Midbrain (tissue), 1 donor: ENCODE results near the gene CALY.

Experiments used
- DNase-seq: peaks from one replicate; lab custom pipeline; 2025; lab: John Stamatoyannopoulos, UW

The CALY gene

DNA sequence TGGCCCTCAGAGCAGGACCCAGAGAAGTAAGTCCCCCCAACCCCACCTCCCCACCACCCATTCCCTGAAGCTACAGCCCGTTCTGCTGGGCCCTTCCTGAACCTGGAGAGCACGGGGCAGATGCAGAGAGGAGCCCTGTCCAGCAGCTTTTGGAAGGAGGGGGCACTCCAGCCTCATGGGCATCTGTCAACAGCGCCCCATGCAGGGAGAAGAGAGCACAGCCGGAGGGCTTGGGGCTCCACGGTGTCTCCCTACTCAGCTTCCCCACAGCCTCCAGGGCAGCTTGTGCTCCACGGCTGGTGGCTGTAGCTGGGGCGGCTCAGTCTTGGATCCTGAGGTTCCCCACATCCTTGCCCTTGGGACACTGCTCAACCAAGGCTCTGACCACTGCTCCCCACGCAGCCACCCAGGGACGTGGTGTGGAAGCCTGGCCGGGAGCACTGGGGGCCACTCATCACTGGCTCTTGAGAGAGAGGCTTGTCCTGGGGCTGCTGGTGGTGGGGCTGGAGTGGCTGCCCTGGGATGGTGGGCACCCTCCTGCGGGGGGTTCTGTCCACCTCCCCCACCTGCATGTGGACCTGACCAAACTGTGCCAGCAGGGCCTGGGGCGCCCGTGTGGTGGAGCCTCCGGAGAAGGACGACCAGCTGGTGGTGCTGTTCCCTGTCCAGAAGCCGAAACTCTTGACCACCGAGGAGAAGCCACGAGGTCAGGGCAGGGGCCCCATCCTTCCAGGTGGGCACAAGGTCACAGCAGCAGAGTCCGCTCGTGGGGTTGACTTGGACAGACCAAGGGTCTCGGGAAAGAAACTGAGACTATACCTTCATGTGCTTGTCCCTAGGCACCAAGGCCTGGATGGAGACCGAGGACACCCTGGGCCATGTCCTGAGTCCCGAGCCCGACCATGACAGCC, 15.0 kb upstream of the CALY start:
- DNase-seq = no peak

DNA sequence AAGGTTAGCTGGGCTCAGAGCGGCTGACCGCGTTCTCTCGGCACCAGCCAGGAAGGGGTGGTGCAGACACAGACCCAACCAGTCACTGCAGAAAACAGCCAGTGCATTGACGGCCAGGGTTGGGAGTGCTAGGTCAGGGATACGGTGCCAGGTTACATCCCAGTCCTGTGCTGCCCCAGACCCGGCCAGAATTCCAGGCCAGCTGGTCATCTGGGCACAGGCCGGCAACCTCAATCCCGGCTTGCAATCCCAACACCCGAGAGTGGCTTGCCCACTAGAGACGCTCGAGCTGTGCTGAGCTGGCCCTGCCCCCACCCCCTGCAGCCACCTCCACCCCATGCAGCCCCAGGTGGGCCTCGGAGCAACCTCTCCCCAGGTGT, 14.2 kb upstream of the CALY start:
- DNase-seq = no peak

DNA sequence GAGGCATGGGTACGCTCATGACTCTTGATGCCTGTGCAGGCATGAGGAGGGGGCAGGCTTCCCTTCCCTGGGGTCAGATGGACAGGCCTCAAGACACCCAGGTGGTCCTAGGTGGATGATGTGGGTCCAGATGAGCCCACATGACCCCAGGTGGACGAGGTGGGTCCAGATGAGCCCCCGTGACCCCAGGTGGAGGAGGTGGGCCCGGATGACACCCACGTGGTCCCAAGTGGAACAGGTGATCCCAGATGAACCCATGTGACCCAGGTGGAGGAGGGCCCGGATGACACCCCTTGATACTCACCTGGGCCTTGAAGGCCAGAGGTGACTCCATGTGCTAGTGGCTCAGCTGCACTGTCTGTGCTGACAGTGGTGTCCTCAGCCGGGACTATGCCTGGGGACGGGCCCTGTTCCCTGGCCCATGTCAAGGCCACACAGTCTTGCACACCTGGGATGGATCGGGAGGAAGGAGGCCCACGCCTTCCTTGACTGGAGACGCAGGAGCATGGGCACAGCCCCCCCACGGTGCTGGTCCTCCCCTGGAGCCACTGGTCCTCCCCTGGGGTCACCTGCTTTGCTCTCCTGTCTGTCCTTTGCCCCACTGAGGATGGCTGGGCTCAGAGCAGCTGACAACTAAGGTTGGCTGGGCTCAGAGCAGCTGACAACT, 13.7 kb upstream of the CALY start:
- DNase-seq = no peak

DNA sequence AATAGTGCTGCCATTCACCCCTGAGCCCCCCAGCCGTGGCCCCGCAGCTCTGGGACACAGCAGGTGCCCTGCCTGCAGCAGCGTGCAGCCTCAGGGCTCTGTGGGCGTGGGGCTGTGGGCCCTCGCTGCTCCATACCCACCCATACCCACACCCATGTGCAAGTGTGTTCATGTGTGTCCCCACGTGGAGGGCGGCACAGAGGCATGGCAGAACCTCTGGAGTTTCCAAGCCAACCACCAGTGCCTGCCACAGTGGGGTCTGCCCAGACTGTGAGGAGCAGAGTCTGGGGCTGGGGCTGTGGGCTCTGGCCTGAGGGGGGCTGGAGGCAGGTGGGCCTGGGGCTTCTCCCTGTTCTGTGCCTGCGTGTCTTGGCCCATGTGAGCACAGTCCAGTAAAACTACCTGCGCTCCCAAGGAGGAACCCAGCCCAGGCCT, 12.9 kb upstream of the CALY start:
- DNase-seq = no peak

DNA sequence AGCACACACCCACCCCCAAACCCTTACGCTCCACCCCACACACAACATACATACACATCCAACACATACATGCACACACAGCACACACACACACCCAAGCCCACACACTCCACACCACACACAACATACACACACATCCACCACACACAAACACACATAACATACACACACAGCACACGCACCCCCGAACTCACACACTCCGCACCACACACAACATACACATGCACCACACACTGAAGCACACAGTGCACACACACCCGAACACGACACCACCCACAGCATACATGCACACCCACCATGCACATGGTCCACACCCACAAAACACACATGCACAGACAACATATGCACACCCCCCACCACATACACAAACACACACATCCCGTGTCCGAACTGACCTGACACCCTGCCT, 12.5 kb upstream of the CALY start:
- no peak for DNase-seq

DNA sequence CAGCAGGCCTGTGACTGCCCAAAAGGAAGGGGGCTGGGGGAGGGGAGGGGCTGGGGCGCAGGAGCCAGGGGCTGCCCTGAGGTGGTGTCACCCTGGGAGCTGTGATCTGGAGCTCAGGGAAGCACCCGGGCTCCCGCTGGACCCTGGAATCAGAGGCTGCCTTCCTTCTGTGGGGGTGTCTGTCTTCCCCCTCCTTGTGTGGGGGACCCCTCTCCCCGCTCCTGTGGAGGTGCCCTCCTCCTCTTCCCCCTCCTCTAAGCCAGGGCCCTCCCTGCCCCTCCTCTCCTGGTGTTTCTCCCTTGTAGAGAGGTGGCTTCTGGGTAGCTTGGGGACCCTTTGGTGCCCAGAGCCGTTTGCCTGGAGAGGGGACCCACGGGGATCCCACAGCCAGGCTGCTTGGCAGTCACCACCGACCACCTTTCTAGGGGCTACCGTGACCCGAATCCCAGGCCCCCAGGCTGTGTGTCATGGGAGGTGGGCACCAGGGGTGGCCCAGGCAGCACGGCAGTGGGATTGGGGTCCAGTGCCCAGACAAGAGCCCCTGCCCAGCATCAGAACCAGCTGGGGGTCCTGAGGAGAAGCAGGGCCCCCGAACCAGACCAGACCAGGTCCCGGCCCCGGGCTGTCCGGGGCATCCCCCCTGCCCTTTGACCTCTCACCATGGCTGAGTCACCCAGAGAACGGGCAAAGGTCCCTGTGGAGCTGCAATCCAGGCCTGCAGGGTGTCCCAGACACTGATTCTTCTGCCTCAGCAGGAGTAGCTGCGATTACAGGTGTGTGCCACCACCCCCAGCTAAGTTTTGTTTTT, 11.2 kb upstream of the CALY start:
- no peak for DNase-seq

DNA sequence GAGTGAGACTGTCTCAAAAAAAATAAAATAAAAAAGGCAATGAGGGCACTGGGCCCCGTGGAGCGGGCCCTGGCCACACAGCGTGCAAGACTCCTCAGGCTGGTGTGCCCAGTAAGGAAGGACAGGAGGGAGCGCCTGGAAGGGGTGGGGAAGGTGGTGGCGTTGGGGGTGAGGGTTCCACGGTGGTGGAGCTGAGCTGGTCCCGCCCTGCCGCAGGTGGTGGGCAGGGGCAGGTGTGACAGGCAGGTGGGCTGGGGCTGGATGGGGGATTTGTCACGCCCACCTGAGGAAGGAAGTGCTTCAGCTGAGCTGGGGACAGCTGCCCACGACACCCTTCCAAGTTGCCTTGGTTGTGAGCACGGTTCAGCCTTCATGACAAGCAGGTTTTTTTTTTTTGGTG, 9.7 kb upstream of the CALY start:
- DNase-seq = no peak

DNA sequence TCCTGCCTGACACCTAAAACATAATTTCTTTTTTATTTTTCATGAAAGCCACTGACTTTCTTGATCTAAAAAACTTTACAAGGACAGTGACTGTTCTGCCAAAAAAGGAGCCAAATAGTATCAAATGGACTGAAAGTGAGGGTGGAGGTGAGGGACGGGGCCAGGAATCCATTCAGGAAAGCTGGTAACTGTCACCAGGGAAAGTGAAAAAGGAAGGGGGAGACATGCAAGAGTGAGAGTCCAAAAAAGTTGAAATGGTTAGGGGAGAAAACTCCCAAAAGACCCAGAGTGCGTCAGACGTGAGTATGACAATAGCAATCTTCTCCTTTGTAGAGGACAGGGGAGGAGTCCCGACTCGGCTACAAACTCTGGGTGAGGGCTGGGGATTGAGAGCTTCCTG, 7.5 kb upstream of the CALY start:
- DNase-seq = no peak

DNA sequence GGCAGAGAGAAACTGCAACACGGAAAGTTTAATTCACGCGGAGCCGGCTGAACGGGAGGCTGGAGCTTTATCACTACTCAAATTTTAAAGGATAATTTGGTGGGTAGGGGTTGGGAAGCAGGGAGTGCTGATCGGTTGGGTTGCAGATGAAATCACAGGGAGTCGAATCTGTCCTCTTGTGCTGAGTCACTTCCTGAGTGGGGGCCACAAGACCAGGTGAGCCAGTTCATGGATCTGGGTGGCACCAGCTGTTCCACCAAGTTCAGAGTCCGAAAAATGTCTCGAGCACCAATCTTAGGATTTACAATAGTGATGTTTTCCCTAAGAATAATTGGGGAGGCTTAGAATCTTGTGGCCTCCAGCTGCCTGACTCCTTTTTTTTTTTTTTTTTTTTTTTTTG, 6.9 kb upstream of the CALY start:
- no peak for DNase-seq

DNA sequence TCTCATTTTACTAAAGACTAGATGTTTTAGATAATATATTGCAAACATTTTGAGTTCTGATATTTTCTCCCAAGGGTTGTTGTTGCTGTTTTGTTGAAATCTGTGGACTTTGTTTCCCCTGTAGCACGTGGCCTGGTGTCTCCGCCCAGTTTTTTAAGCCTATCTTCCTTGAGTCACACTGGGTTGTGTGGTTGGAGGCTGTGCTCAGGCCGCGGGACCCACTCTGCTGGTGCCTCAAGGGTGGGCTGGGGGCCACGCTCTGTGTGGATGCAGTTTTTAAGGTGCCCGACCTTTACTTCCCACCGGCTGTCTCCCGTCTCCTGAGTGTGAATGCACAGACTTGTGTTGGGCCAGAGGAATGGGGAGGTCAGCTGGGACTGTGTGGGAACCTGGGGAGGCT, 6.2 kb upstream of the CALY start:
- DNase-seq = no peak

DNA sequence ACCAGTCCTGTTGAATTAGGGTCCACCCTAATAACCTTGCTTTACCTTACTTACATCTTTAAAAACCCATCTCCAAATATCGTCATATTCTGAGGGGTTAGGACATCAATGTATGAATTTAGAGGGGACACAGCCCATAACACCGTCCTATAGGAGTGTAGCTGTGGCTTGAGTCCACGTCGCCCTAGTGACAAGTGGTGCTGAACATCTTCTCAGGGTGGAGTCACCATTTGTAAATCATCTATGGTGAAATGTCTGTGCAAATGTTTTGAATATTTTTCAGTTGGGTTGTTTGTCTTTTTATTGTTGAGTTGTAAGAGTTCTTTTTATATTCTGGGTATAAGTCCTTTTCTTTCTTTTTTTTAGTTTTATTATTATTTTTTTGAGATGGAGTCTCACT, 5.3 kb upstream of the CALY start:
- DNase-seq = no peak

DNA sequence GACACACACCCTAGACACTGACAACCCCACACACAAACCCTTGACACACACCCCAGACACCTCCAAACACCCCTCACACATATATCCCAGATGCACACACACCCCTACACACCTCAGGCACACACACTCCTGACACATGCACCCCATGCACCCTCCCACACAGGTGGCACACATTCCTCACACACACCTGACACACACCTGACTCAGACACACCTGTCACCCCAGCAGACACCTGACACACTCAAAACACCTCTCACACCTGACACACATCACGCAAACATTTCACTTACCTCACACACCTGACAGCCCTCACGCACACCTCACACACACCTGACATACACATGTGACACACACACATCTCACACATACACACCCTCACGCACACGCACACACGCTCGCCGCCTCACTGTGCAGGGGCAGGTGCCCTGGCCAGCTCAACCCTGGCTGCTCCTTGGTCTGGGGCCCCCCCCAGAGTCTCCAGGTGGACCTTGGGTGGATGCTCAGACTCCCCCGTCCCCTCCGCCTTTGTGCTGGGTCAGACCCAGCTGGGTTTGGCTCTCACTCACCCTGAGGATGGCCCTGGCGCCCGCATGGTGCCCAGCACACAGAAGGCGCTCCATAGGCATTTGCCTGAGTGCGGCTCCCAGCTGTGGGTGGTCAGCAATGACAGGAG, 3.1 kb upstream of the CALY start:
- DNase-seq = no peak

DNA sequence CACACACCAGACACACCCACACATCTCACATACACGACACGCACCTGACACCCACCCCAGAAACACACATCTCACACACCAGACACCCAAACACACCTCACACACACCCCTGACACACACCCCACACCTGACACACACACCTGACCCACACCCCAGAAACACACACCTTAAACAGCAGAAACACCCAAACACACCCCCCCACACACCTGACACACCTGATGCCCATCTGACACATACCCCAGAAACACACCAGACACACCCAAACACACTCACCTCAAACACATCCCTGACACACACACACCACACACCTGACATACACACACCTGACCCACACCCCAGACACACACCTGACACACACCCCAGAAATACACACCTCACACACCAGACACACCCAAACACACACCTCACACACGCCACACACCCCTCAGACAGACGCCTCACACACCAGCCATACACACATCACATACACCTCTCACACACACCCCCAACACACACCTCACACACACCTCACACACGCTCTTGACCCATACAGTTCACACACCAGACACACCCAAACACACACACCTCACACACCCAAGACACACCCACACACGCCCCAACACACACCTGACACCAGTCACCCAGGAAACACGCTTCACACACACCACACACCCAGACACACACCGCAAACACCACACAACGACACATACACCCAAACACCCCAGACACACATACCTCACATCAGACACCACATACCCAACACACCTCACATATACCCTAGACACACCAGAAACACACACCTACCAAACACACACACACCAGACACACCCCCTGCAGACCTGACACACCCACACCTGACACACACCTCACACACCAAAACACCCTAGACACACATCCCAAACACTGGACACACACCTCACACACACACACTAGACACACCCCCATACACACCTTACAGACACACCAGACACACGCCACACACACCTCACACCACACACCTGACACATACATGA, 1.7 kb upstream of the CALY start:
- no peak for DNase-seq

DNA sequence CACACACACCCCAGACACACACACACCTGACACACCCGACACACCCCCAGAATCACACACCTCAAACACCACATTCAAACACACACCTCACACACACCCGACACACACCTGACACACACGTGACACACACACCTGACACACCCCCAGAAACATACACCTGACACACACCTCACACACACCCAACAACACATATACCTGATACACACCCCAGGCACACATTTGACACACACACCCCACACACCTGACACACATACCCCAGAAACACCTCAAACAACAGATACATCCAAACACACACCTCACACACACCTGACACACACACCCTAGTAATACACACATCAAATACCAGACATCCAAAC, 652 bp upstream of the CALY start:
- no peak for DNase-seq

DNA sequence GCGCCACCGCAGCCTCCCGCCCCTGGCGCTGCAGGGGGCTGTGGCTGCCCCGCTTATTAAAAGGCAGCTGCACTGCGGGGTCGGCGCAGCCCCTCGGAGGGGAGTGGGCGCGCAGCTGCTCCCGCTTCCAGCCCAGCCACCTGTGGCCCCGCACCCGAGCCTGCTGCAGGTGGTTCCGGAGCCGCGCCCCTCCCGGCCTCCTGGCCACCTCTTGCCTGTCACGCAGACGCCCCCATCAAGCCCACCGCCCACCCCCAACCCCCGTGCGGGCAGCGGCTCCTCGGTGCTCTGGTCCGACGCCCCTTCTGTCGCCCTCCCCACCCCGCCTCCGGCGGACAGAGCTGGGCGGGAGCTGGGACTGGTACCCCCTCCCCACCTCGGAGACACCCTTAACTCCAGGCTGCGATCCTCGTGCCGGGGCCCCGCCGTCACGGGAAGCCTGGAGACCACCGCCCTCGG, 549 bp downstream of the CALY start:
- no peak for DNase-seq

DNA sequence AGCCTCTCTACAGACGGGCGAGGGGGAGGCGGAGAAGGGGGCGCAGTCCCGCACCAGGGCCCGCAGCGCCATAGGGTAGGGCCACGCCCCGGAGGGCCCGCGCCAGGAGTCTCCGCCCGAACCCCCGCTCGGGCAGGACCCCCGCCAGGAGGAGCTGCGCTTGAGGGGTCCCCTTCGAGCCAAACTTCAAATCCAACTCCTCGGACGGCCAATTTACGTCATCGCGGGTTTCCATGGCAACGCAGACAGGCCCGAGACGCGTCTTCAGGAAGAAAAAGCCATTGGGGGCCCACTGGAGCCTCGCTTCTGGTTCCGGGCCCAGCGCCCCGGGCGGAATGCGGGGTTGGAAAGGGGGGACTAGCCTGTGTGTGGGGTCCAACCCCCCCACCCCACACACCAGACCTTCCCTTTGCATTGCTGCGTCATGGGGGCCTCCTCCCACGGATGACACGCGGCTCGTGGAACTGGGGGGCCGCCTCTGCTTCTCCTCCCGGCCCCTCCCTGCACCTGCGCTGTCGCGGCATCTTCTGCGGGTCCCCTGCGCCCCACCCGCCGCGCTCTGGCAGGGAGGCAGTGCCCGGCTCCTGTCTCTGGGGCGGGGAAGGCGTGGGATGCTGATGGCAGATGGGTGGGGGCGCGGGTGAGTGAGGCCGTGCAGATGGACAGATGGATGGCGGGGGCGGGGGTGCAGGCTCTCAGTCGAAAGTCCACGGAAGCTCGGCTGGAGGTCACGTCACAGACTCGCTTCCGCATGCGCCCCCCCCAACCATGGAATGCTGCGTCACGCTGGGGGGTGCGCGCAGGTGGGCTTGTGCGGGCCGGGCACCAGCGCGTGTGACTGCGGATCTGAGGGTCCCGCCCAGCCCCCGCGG, 1.2 kb downstream of the CALY start:
- no peak for DNase-seq

DNA sequence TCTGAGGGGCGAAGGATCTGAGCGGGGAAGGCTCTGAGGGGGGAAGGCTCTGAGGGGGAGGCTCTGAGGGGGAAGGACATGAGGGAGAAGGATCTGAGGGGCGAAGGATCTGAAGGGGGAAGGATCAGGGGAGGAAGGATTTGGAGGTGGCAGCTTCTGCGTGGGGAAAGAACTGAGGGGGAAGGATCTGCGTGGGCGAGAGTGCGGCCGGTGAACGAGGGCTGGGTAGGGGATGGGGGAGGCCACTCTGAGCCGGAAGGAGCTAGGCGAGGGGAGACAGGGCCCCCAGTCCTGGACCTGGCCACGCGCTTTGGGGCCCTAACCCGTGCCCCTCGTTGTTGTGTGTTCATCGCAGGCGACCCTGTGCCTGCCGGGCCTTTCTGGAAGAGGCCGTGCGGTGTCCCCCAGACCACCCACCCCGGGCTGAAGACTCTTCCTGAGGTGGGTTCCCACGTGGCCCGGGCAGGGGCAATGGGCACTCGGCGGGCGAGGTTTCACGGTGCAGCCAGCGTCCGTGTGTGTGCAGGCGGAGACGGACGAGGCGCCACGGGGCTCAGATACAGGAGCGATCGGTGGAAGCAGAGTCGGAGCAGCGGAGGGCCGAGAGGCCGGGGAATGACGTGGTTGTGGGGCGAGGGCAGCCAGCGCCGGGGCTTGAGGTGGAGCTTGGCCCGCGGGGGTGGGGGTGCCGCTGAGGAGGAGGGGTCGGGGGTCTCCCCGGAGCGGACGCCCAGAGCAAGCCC, 2.0 kb downstream of the CALY start:
- no peak for DNase-seq

DNA sequence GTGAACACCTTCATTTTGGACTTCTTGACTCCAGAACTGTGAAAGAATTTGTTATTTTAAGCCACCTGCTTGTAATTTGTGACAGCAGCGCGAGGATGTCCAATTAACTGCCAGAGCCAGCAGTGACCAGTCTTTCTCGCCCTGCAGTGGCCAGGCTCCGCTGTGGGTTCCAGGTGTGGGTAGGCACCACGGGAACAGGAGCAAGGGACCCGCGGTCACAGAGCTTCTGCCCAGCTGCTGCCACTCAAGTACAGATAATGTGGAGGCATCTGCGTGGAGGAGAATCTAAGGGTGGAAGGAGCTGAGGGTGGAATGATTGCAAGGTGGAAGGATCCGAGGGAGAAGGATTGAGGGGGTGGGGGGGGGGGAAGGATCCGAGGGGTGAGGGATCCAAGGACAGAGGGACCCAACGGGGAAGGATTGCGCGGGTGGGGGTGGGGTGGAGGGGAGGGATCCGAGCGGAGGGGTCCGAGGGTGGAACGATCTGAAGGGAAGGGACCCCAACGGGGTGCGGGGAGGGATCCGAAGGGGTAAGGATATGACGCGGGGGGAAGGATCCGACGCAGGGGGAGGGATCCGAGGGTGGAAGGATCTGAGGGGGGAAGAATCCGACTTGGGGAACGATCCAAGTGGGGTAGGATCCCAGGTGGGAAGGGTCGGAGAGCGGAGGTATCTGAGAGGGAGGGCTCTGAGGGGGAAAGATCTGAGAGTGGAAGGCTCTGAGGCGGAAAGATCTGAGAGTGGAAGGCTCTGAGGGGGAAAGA, 3.6 kb downstream of the CALY start:
- DNase-seq = no peak
